Body of pancreas (tissue), 4 donors: ENCODE results near the gene HLA-DPB1.

Experiments
- CTCF ChIP-seq, 7 experiments: fragments of 450-650 bp in 4 of 7; fragments of 200-600 bp in 3 of 7; sonication (generic) in 3 of 7; IDR thresholded peaks; one replicate each; pipeline ENCODE4 v1.5.1; 2016 to 2019; ENCODE audit warnings: antibody characterized with exemption in 7 of 7
- POLR2A ChIP-seq, 3 donors: fragments of 450-650 bp; IDR thresholded peaks; one replicate each; pipeline ENCODE4 v1.6.1; 2016; ENCODE audit warnings: antibody characterized with exemption in 3 of 3, mild to moderate bottlenecking in 2 of 3

- TF ChIP-seq POLR2A (IDR thresholded peaks at IDR 0.05) (no peak), CTCF (IDR thresholded peaks at IDR 0.05) (no peak)
Measured at GRCh38 chr6:33085627-33086026, 9.8 kb downstream of the HLA-DPB1 start.
